ENCODE measurements around the gene CDK5RAP3.

The CDK5RAP3 gene

GRCh38 chr17:47996201-47996600 lies 25.3 kb downstream of the CDK5RAP3 start:
- no peak for DNase-seq (ENCODE audit: low read depth in 1 of 2, low spot score in 1 of 2)
- no peak overlapping the region for H3K4me3 ChIP-seq (replicated peaks; ENCODE audit: insufficient read depth, low read length)
- H3K27me3 ChIP-seq (ENCODE audit: insufficient read depth, poor library complexity, severe bottlenecking): no peaks in the 10 kb centered on the region
- H3K27ac ChIP-seq (replicated peaks): no peak overlapping the region
- TF ChIP-seq GABPA (IDR thresholded peaks at IDR 0.05; ENCODE audit: low read depth): no peak
- TF ChIP-seq CTCF (IDR thresholded peaks at IDR 0.05; ENCODE audit: insufficient read depth, low read length): no peak
- TF ChIP-seq REST (IDR thresholded peaks at IDR 0.05; ENCODE audit: insufficient replicate concordance, low read depth): no peak
- no peak for TF ChIP-seq POLR2AphosphoS5 (IDR thresholded peaks at IDR 0.05; ENCODE audit: low read depth)
- TF ChIP-seq SPI1 (IDR thresholded peaks at IDR 0.05; ENCODE audit: borderline replicate concordance, low read depth): no peak

- DNase-seq (ENCODE audit: low read depth in 1 of 2, low spot score in 1 of 2): no peak
- TF ChIP-seq REST (IDR thresholded peaks at IDR 0.05; ENCODE audit: insufficient replicate concordance, low read depth): no peak
- TF ChIP-seq CTCF (IDR thresholded peaks at IDR 0.05; ENCODE audit: insufficient read depth, low read length): no peak
- no peak for TF ChIP-seq GABPA (IDR thresholded peaks at IDR 0.05; ENCODE audit: low read depth)
- no peak for TF ChIP-seq POLR2AphosphoS5 (IDR thresholded peaks at IDR 0.05; ENCODE audit: low read depth)
- no peak for TF ChIP-seq SPI1 (IDR thresholded peaks at IDR 0.05; ENCODE audit: borderline replicate concordance, low read depth)
- no peak overlapping the region for H3K4me3 ChIP-seq (replicated peaks; ENCODE audit: insufficient read depth, low read length)
- no peaks in the 10 kb centered on the region for H3K27me3 ChIP-seq (ENCODE audit: insufficient read depth, poor library complexity, severe bottlenecking)
- no peak overlapping the region for H3K27ac ChIP-seq (replicated peaks)
These were observed 26.7 kb downstream of the CDK5RAP3 start for GRCh38 chr17:47997586-47997985.

GRCh38 chr17:47998044-47998443 lies 27.1 kb downstream of the CDK5RAP3 start:
- no peaks in the 10 kb centered on the region for H3K27me3 ChIP-seq (ENCODE audit: insufficient read depth, poor library complexity, severe bottlenecking)
- no peak overlapping the region for H3K27ac ChIP-seq (replicated peaks)
- no peak overlapping the region for H3K4me3 ChIP-seq (replicated peaks; ENCODE audit: insufficient read depth, low read length)
- DNase-seq (ENCODE audit: low read depth in 1 of 2, low spot score in 1 of 2): no peak
- TF ChIP-seq REST (IDR thresholded peaks at IDR 0.05; ENCODE audit: insufficient replicate concordance, low read depth) (no peak), CTCF (IDR thresholded peaks at IDR 0.05; ENCODE audit: insufficient read depth, low read length) (no peak), POLR2AphosphoS5 (IDR thresholded peaks at IDR 0.05; ENCODE audit: low read depth) (no peak), GABPA (IDR thresholded peaks at IDR 0.05; ENCODE audit: low read depth) (no peak), SPI1 (IDR thresholded peaks at IDR 0.05; ENCODE audit: borderline replicate concordance, low read depth) (no peak)

Data from HL-60 (cell line).